Left ventricle myocardium inferior (tissue), 1 donor: ENCODE measurements around the gene ST3GAL2. TPM values are rescaled to one million over a fixed set of nuclear protein-coding genes. Genes with fewer than 3 reads are reported as not detected.

Experiments
- DNase-seq: peaks from one replicate; pipeline ENCODE4 v3.0.0-alpha.2; 2020
- H3K27ac ChIP-seq: fragments of 200-600 bp; replicated peaks from 2 replicates; pipeline ENCODE4 v1.8.0; 2021
- H3K27me3 ChIP-seq: fragments of 200-600 bp; 2 replicates; pipeline ENCODE4 v1.8.0; 2021; ENCODE audit warnings: low read depth
- H3K36me3 ChIP-seq: fragments of 200-600 bp; 2 replicates; pipeline ENCODE4 v1.8.0; 2021
- H3K4me1 ChIP-seq: fragments of 200-600 bp; 2 replicates; pipeline ENCODE4 v1.8.0; 2021
- H3K4me3 ChIP-seq: fragments of 200-600 bp; 2 replicates; pipeline ENCODE4 v1.8.0; 2021; ENCODE audit warnings: mild to moderate bottlenecking, moderate library complexity
- H3K9me3 ChIP-seq: fragments of 200-600 bp; replicated peaks from 2 replicates; pipeline ENCODE4 v1.8.0; 2021
- intact Hi-C: fragments of 100-400 bp; cut with micrococcal nuclease; formaldehyde crosslinking; loops from one replicate; pipeline ENCODE4 v1.11.0; 2022
- total RNA-seq: library from RNA; stranded (reverse); fragmentation: NEBNext Ultra II Directional; extraction: Animal tissue kit (Norgen Biotek cat#: 25700); gene quantifications from one replicate; pipeline ENCODE4 v1.2.1, GENCODE V29; 2021
- TF ChIP-seq, protein P1 (sequence below): fragments of 200-600 bp; IDR thresholded peaks from 2 replicates; pipeline ENCODE4 v1.8.0; 2021; ENCODE audit warnings: antibody characterized with exemption, mild to moderate bottlenecking, borderline replicate concordance
- donor health status: DM: no; HTN: yes; CAD: no; lungs with severe emphysema.

The ST3GAL2 gene
- total RNA-seq, 1 donor from 2014 or later, result 22.3 TPM

GRCh38 chr16:70480127-70481105 lies 41.5 kb upstream of the ST3GAL2 start:
- no peak for DNase-seq
- H3K4me1 ChIP-seq, result peaks cover 46% of the 10 kb centered on the region
- intact Hi-C loops, result no loop called here
- H3K27me3 ChIP-seq, result no peaks in the 10 kb centered on the region
- H3K27ac ChIP-seq, result peak overlapping the region; percentile 83
- H3K9me3 ChIP-seq, result no peaks in the 10 kb centered on the region
- TF ChIP-seq, protein P1, sequence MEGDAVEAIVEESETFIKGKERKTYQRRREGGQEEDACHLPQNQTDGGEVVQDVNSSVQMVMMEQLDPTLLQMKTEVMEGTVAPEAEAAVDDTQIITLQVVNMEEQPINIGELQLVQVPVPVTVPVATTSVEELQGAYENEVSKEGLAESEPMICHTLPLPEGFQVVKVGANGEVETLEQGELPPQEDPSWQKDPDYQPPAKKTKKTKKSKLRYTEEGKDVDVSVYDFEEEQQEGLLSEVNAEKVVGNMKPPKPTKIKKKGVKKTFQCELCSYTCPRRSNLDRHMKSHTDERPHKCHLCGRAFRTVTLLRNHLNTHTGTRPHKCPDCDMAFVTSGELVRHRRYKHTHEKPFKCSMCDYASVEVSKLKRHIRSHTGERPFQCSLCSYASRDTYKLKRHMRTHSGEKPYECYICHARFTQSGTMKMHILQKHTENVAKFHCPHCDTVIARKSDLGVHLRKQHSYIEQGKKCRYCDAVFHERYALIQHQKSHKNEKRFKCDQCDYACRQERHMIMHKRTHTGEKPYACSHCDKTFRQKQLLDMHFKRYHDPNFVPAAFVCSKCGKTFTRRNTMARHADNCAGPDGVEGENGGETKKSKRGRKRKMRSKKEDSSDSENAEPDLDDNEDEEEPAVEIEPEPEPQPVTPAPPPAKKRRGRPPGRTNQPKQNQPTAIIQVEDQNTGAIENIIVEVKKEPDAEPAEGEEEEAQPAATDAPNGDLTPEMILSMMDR, result no peak
- peaks cover 54% of the 10 kb centered on the region for H3K36me3 ChIP-seq
- no peak overlapping the region for H3K4me3 ChIP-seq

GRCh38 chr16:70478912-70479341 lies 40.0 kb upstream of the ST3GAL2 start:
- intact Hi-C loops, result no loop called here
- Histone ChIP-seq H3K27ac (peak overlapping the region; percentile 83), H3K27me3 (no peaks in the 10 kb centered on the region), H3K4me1 (peaks cover 46% of the 10 kb centered on the region), H3K4me3 (no peak overlapping the region), H3K36me3 (peaks cover 62% of the 10 kb centered on the region), H3K9me3 (no peaks in the 10 kb centered on the region)
- DNase-seq, result peak; percentile 36
- TF ChIP-seq, protein P1, result no peak

DNA sequence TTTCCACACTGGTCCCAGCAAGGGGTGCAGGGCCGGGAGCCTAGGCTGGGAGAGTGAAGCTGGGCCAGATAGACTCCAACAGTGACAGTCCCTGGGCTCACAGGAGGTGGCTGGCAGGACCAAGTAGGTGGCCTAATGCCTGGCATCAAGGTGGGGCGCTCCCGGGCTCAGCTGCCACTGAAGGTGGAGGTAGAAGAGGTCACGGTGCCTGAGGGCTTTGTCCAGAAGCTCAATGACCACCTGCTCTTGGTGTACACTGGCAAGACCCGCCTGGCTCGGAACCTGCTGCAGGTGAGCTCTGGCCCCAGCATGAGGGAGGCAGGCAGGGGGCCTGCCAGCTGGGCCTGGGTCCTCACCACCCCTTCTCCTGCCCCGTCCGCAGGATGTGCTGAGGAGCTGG lies 39.3 kb upstream of the ST3GAL2 start:
- Histone ChIP-seq H3K9me3 (no peaks in the 10 kb centered on the region), H3K36me3 (peaks cover 62% of the 10 kb centered on the region), H3K4me3 (no peak overlapping the region), H3K4me1 (peaks cover 46% of the 10 kb centered on the region), H3K27ac (peak overlapping the region; percentile 83), H3K27me3 (no peaks in the 10 kb centered on the region)
- intact Hi-C loops, result no loop called here
- TF ChIP-seq, protein P1, result no peak
- no peak for DNase-seq

- no peak overlapping the region for H3K4me3 ChIP-seq
- no peaks in the 10 kb centered on the region for H3K27me3 ChIP-seq
- intact Hi-C loops, result no loop called here
- H3K36me3 ChIP-seq, result peaks cover 60% of the 10 kb centered on the region
- DNase-seq, result no peak
- H3K4me1 ChIP-seq, result peaks cover 46% of the 10 kb centered on the region
- TF ChIP-seq, protein P1, result no peak
- peak overlapping the region; percentile 83 for H3K27ac ChIP-seq
- no peaks in the 10 kb centered on the region for H3K9me3 ChIP-seq
These were observed 37.5 kb upstream of the ST3GAL2 start for GRCh38 chr16:70476272-70477020.

- DNase-seq, result no peak
- TF ChIP-seq, protein P1, result no peak
- Histone ChIP-seq H3K27ac (no peak overlapping the region), H3K9me3 (no peaks in the 10 kb centered on the region), H3K4me3 (no peak overlapping the region), H3K4me1 (peaks cover 42% of the 10 kb centered on the region), H3K36me3 (peaks cover 48% of the 10 kb centered on the region), H3K27me3 (no peaks in the 10 kb centered on the region)
- intact Hi-C loops, result no loop called here
These were observed 36.4 kb upstream of the ST3GAL2 start for GRCh38 chr16:70475054-70475871.
